A549 (cell line): ENCODE results near the gene GUCA2B. TPM values are rescaled to one million over a fixed set of nuclear protein-coding genes. Genes with fewer than 3 reads are reported as not detected.

Experiments
- ATAC-seq, 2 experiments: fragments of 200-7000 bp in 1 of 2; fragments of >200 bp in 1 of 2; cut with Nextera tagmentation in 1 of 2; cut with Tn5 transposase in 1 of 2; 3 replicates each; pipeline versions ENCODE4 v1.8.0 to v1.9.1; 2018 to 2020; ENCODE audit warnings: mild to moderate bottlenecking in 1 of 2, moderate library complexity in 1 of 2
- CTCF ChIA-PET: fragments of 300-600 bp; sonication (Branson Sonifier 250); formaldehyde crosslinking; extraction: SDS; loops from one replicate; lab custom pipeline; 2021; ENCODE audit warnings: antibody characterized with exemption, inconsistent platforms; lab: Yijun Ruan, JAX
- POLR2A ChIA-PET: fragments of 350-600 bp; formaldehyde crosslinking; extraction: SDS; loops from one replicate; lab custom pipeline; 2021; ENCODE audit warnings: antibody characterized with exemption, inconsistent platforms; lab: Yijun Ruan, JAX
- DNase-seq, 2 experiments: peaks; one replicate each; pipeline versions ENCODE4 v3.0.0 to v3.0.0-alpha.2; 2011 to 2016; ENCODE audit warnings: low read depth in 1 of 2, low spot score in 1 of 2
- FAIRE-seq: peaks from 2 replicates; lab custom pipeline; 2011; peaks lifted over from hg19 to GRCh38; lab: Jason Lieb, UNC
- H3K27ac ChIP-seq, 2 experiments: fragments of >200 bp; sonication (Bioruptor Twin); formaldehyde crosslinking; 3 replicates each; pipeline ENCODE4 v1.5.1; 2016 to 2017
- H3K4me1 ChIP-seq: fragments of >200 bp; sonication (Bioruptor Twin); formaldehyde crosslinking; 3 replicates; pipeline ENCODE4 v1.6.1; 2016
- H3K4me2 ChIP-seq: fragments of >200 bp; sonication (Bioruptor Twin); formaldehyde crosslinking; 3 replicates; pipeline ENCODE4 v1.6.1; 2016
- H3K4me3 ChIP-seq: fragments of >200 bp; sonication (Bioruptor Twin); formaldehyde crosslinking; 3 replicates; pipeline ENCODE4 v1.5.1; 2016
- H3K9me3 ChIP-seq: fragments of >200 bp; sonication (Bioruptor Twin); formaldehyde crosslinking; 3 replicates; pipeline ENCODE4 v1.6.1; 2016
- ATOH8 ChIP-seq: fragments of 250-450 bp; sonication (Bioruptor Pico); IDR thresholded peaks from 2 replicates; pipeline ENCODE4 v1.5.0; 2020; ENCODE audit warnings: low read depth, mild to moderate bottlenecking, moderate library complexity
- BCL3 ChIP-seq: fragments of >200 bp; sonication (Bioruptor Twin); formaldehyde crosslinking; IDR thresholded peaks from 3 replicates; pipeline ENCODE4 v1.6.1; 2016
- CBX8 ChIP-seq: fragments of 200-600 bp; sonication (generic); IDR thresholded peaks from 2 replicates; pipeline ENCODE4 v1.6.1; 2016
- CEBPB ChIP-seq, 2 experiments: fragments of >200 bp in 1 of 2; sonication (Bioruptor Twin) in 1 of 2; formaldehyde crosslinking in 1 of 2; IDR thresholded peaks; 2 replicates each; pipeline ENCODE4 v1.6.1; 2012 to 2016
- CTCF ChIP-seq: fragments of >200 bp; sonication (Bioruptor Twin); formaldehyde crosslinking; IDR thresholded peaks from 3 replicates; pipeline ENCODE4 v1.5.1; 2016
- EHF ChIP-seq: fragments of 250-450 bp; sonication (Bioruptor Pico); IDR thresholded peaks from 2 replicates; pipeline ENCODE4 v1.5.0; 2020; ENCODE audit warnings: mild to moderate bottlenecking
- EHMT2 ChIP-seq: fragments of 200-600 bp; sonication (generic); IDR thresholded peaks from 2 replicates; pipeline ENCODE4 v1.6.1; 2016; ENCODE audit warnings: antibody characterized with exemption, low read depth, mild to moderate bottlenecking, moderate library complexity
- ELK1 ChIP-seq: fragments of 150-350 bp; IDR thresholded peaks from 2 replicates; pipeline ENCODE4 v1.6.1; 2014; ENCODE audit warnings: low read depth, mild to moderate bottlenecking, low read length
- HES2 ChIP-seq: fragments of >200 bp; sonication (Bioruptor Twin); formaldehyde crosslinking; IDR thresholded peaks from 2 replicates; pipeline ENCODE4 v1.6.1; 2016
- KDM1A ChIP-seq: fragments of 200-600 bp; sonication (generic); IDR thresholded peaks from 2 replicates; pipeline ENCODE4 v1.6.1; 2016; ENCODE audit warnings: low read depth, mild to moderate bottlenecking
- MAZ ChIP-seq: fragments of 150-350 bp; IDR thresholded peaks from 2 replicates; pipeline ENCODE4 v1.6.1; 2014; ENCODE audit warnings: antibody characterized with exemption, low read depth, low read length, borderline replicate concordance
- MYC ChIP-seq: IDR thresholded peaks from 2 replicates; pipeline ENCODE4 v1.6.1; 2012; ENCODE audit warnings: mild to moderate bottlenecking, inconsistent platforms, low read length, improper control_type of control experiment, borderline replicate concordance
- PHF8 ChIP-seq: fragments of 200-600 bp; sonication (generic); IDR thresholded peaks from 2 replicates; pipeline ENCODE4 v1.6.1; 2016; ENCODE audit warnings: low read depth, mild to moderate bottlenecking, antibody characterized with exemption, moderate library complexity, borderline replicate concordance
- RCOR1 ChIP-seq: fragments of 150-350 bp; IDR thresholded peaks from 2 replicates; pipeline ENCODE4 v1.6.1; 2014; ENCODE audit warnings: antibody characterized with exemption, low read length, low read depth
- WGBS: methylation state at CpG from one replicate; pipeline ENCODE4 v1.1.6; 2017; ENCODE audit errors: missing lambda C conversion rate; 5-methylcytosine and 5-hydroxymethylcytosine counted together
- polyA plus RNA-seq, 4 experiments: library from polyadenylated mRNA; depleted of rRNA in 3 of 4; stranded (reverse); fragments of >200 nt; fragmentation: RNase III in 1 of 4; extraction: RNeasy Plus Mini Kit Qiagen cat#74134 plus additional on column Dnase treatment in 1 of 4; gene quantifications; 2 replicates in 3 of 4; 3 replicates in 1 of 4; pipeline ENCODE4 v1.2.3, GENCODE V29; 2011 to 2017

Gene GUCA2B
- polyA plus RNA-seq, 2 of the 4 experiments (the other 2 are of a cell fraction): 0.17 TPM; not detected in 1

GRCh38 chr1:42140191-42140590 lies 13.0 kb upstream of the GUCA2B start:
- TF ChIP-seq KDM1A (no peak), MYC (no peak), EHF (CRISPR knock-in tag) (no peak), ELK1 (no peak), PHF8 (no peak), CBX8 (no peak)
- WGBS: 70% methylated on average over 2 of the region's 2 CpGs

DNA sequence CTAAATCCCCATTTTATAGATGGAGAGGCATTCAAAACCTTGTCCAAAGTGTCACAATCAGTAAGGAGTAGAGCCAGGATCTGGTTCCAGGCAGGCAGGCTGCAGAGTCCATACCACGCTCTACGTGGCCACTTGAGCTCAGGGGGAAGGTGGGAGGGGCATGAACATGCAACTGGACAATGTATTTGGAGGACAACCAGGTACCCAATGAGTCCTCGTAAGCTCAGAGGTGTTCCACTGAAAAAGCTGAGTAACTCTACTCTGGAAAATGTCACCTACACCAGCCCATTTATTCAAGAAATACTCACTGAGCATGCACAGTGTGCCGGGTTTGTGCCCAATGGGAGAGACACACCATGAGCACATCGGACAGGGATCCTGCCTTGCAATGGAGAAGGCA lies 11.2 kb upstream of the GUCA2B start:
- POLR2A ChIA-PET: no interaction called here
- DNase-seq: no peak

More at GRCh38 chr1:42140191-42140590, 13.0 kb upstream of the GUCA2B start:
- ATAC-seq (no peak), FAIRE-seq (no peak), DNase-seq (no peak)
- Histone ChIP-seq H3K4me2 (no peak overlapping the region), H3K27ac (no peak overlapping the region), H3K9me3 (no peaks in the 10 kb centered on the region), H3K4me1 (no peaks in the 10 kb centered on the region), H3K4me3 (no peak overlapping the region)
- CTCF ChIA-PET: interaction anchor here (1.4 kb wide), 1 partner anchor 10 kb away, joined by 3 read pairs; no protein-coding TSS in a partner anchor
- POLR2A ChIA-PET: no interaction called here

More for the DNA sequence above, 11.2 kb upstream of the GUCA2B start:
- H3K4me3 ChIP-seq: no peak overlapping the region
- TF ChIP-seq MYC (no peak), MAZ (no peak), CEBPB (IDR thresholded peaks at IDR 0.05) (no peak), EHF (CRISPR knock-in tag) (no peak), BCL3 (no peak), RCOR1 (no peak), CTCF (no peak), KDM1A (no peak), EHMT2 (no peak), ATOH8 (CRISPR knock-in tag) (no peak), HES2 (no peak)
- TF ChIP-seq, all 56 proteins: peak for 0
- H3K27ac ChIP-seq: no peak overlapping the region
- no peak overlapping the region for H3K4me2 ChIP-seq
- no peaks in the 10 kb centered on the region for H3K9me3 ChIP-seq
- WGBS: 47% methylated on average over 5 of the region's 5 CpGs
- no peaks in the 10 kb centered on the region for H3K4me1 ChIP-seq
- FAIRE-seq (no peak), ATAC-seq (no peak)
- CTCF ChIA-PET: interaction anchor here (0.6 to 0.9 kb wide), 3 partner anchors 31 to 158 kb away, joined by 3 read pairs; no protein-coding TSS in a partner anchor
